Sigmoid colon (tissue), 4 donors: ENCODE data around the gene BAHCC1.

Experiments
- EP300 ChIP-seq, 4 donors: sonication (generic); formaldehyde crosslinking; IDR thresholded peaks; one replicate each; pipeline ENCODE4 v1.6.1; 2017; ENCODE audit warnings: antibody characterized with exemption in 4 of 4
- POLR2A ChIP-seq, 2 donors: fragments of 450-650 bp; IDR thresholded peaks; one replicate each; pipeline ENCODE4 v1.6.1; 2016; ENCODE audit warnings: antibody characterized with exemption in 2 of 2, mild to moderate bottlenecking in 2 of 2, moderate library complexity in 2 of 2
- POLR2AphosphoS5 ChIP-seq, 4 donors: sonication (generic); formaldehyde crosslinking; IDR thresholded peaks; one replicate each; pipeline ENCODE4 v1.6.1; 2017; ENCODE audit warnings: antibody characterized with exemption in 4 of 4
- TF ChIP-seq, protein P1 (sequence below), 4 experiments: fragments of 450-650 bp in 3 of 4; fragments of 200-600 bp in 1 of 4; IDR thresholded peaks; one replicate each; pipeline ENCODE4 v1.5.1; 2016 to 2019; ENCODE audit warnings: antibody characterized with exemption in 4 of 4, mild to moderate bottlenecking in 3 of 4, moderate library complexity in 2 of 4

DNA sequence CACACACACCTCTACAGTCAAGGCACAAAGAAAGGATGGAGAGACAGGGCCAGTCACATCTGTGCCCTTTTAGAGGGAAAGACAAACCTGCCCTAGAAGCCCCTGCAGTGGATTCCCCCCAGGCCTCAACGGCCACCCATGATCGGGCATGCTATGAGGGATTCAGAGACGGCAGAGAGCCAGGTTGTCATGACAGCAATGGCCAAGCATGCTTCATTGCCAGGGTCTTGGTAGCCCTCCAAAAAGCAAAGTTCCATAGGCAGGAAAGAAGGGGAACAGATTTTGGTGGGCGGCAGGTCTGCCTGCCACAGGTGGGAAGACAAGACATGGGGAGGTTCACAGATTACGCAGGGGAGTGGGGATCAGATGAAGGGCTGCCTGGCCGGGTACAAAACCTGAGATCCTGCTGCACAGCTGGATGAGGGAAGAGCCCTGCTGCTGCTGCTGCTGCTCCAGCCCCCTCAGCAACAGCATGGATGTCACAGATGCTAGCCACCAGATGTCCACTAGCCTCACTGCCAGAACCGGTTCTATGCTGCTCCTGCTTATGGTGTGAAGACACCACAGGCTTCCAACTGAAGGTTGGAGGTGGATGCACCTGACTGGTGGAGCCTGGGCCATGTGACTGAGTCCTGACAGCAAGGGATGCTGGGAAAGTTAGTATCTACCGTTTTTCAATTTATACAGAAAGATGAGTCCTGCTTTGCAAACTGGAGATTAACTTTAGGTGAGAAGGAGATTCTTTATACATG is 99.5 kb downstream of the BAHCC1 start:
- TF ChIP-seq, protein P1, sequence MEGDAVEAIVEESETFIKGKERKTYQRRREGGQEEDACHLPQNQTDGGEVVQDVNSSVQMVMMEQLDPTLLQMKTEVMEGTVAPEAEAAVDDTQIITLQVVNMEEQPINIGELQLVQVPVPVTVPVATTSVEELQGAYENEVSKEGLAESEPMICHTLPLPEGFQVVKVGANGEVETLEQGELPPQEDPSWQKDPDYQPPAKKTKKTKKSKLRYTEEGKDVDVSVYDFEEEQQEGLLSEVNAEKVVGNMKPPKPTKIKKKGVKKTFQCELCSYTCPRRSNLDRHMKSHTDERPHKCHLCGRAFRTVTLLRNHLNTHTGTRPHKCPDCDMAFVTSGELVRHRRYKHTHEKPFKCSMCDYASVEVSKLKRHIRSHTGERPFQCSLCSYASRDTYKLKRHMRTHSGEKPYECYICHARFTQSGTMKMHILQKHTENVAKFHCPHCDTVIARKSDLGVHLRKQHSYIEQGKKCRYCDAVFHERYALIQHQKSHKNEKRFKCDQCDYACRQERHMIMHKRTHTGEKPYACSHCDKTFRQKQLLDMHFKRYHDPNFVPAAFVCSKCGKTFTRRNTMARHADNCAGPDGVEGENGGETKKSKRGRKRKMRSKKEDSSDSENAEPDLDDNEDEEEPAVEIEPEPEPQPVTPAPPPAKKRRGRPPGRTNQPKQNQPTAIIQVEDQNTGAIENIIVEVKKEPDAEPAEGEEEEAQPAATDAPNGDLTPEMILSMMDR (IDR thresholded peaks at IDR 0.05) = no peak
- TF ChIP-seq POLR2A (IDR thresholded peaks at IDR 0.05) (no peak), POLR2AphosphoS5 (IDR thresholded peaks at IDR 0.05) (no peak), EP300 (IDR thresholded peaks at IDR 0.05) (no peak)
